H1 (cell line): Measurements from ENCODE around the gene GRB7. TPM values are rescaled to one million over a fixed set of nuclear protein-coding genes. Genes with fewer than 3 reads are reported as not detected.

Experiments used
- EZH2 ChIP-seq: fragments of 200-600 bp; sonication (generic); IDR thresholded peaks from 2 replicates; pipeline ENCODE4 v1.7.1; 2012; ENCODE audit warnings: low read depth, mild to moderate bottlenecking, moderate library complexity, low read length, inconsistent platforms; ENCODE audit not compliant: severe bottlenecking
- KDM4A ChIP-seq: IDR thresholded peaks from one replicate; pipeline ENCODE4 v1.7.1; 2012; ENCODE audit warnings: low read depth, mild to moderate bottlenecking, moderate library complexity, low read length, inconsistent platforms; ENCODE audit not compliant: severe bottlenecking
- SP2 ChIP-seq: IDR thresholded peaks from 2 replicates; pipeline ENCODE4 v1.6.1; 2012; ENCODE audit warnings: mild to moderate bottlenecking, low read length, inconsistent platforms
- TBP ChIP-seq: IDR thresholded peaks from 2 replicates; pipeline ENCODE4 v1.6.1; 2011; ENCODE audit warnings: low read depth, low read length, improper control_type of control experiment
- polyA plus RNA-seq, 7 experiments: library from polyadenylated mRNA; depleted of rRNA in 3 of 7; stranded (reverse) in 5 of 7; unstranded in 2 of 7; fragments of >200 nt in 5 of 7; fragments of 200-250 nt in 2 of 7; gene quantifications; 1 replicate in 5 of 7; 2 replicates in 1 of 7; 4 replicates in 1 of 7; pipeline versions ENCODE4 v1.2.1 to v1.2.3, GENCODE V29; 2011 to 2013; ENCODE audit warnings: missing spikeins in 2 of 7, mixed read lengths in 2 of 7
- total RNA-seq: library from RNA; stranded (reverse); fragmentation: NEBNext Ultra II Directional; extraction: Animal tissue kit (Norgen Biotek cat#: 25700); gene quantifications from 2 replicates; pipeline ENCODE4 v1.2.1, GENCODE V29; 2021
- TF ChIP-seq, protein P1 (sequence below): fragments of 300-600 bp; sonication (generic); IDR thresholded peaks from 2 replicates; pipeline ENCODE4 v1.7.1; 2012; ENCODE audit warnings: low read length, moderate library complexity, mild to moderate bottlenecking, inconsistent platforms; ENCODE audit not compliant: insufficient replicate concordance

Gene GRB7
- total and polyA plus RNA-seq, 2 of the 8 experiments (the other 6 are each of a cell fraction or from before 2014, with no cell fraction given) = 32.2 to 41.5 TPM

DNA sequence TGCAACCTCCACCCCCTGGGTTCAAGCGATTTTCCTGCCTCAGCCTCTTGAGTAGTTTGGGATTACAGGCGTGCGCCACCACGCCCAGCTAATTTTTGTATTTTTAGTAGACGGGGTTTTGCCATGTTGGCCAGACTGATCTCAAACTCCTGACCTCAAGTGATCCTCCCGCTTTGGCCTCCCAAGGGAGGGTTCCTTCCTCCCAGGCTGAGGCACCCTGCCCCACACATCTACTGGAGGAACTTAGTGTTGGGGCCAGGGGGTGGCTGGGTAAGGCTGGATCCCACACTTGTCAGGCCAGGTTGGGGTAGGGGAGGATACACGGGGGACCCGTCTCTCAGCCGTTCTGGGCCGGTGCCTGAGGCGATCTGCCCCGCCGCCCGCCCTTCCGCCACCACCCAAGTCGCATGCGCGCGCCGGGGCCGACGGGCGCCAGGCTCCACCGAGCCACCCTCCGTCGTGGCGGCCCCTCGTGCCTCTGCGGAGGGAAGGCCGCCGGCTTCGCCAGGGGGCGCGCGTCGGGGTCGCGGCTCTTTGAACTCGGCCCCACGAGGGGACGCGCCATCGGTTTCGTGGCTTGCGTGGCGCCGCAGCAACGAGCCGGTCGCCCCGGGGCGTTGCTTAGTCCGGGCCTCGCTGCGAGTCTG is 15.9 kb downstream of the GRB7 start (continued):
- TF ChIP-seq, protein P1, sequence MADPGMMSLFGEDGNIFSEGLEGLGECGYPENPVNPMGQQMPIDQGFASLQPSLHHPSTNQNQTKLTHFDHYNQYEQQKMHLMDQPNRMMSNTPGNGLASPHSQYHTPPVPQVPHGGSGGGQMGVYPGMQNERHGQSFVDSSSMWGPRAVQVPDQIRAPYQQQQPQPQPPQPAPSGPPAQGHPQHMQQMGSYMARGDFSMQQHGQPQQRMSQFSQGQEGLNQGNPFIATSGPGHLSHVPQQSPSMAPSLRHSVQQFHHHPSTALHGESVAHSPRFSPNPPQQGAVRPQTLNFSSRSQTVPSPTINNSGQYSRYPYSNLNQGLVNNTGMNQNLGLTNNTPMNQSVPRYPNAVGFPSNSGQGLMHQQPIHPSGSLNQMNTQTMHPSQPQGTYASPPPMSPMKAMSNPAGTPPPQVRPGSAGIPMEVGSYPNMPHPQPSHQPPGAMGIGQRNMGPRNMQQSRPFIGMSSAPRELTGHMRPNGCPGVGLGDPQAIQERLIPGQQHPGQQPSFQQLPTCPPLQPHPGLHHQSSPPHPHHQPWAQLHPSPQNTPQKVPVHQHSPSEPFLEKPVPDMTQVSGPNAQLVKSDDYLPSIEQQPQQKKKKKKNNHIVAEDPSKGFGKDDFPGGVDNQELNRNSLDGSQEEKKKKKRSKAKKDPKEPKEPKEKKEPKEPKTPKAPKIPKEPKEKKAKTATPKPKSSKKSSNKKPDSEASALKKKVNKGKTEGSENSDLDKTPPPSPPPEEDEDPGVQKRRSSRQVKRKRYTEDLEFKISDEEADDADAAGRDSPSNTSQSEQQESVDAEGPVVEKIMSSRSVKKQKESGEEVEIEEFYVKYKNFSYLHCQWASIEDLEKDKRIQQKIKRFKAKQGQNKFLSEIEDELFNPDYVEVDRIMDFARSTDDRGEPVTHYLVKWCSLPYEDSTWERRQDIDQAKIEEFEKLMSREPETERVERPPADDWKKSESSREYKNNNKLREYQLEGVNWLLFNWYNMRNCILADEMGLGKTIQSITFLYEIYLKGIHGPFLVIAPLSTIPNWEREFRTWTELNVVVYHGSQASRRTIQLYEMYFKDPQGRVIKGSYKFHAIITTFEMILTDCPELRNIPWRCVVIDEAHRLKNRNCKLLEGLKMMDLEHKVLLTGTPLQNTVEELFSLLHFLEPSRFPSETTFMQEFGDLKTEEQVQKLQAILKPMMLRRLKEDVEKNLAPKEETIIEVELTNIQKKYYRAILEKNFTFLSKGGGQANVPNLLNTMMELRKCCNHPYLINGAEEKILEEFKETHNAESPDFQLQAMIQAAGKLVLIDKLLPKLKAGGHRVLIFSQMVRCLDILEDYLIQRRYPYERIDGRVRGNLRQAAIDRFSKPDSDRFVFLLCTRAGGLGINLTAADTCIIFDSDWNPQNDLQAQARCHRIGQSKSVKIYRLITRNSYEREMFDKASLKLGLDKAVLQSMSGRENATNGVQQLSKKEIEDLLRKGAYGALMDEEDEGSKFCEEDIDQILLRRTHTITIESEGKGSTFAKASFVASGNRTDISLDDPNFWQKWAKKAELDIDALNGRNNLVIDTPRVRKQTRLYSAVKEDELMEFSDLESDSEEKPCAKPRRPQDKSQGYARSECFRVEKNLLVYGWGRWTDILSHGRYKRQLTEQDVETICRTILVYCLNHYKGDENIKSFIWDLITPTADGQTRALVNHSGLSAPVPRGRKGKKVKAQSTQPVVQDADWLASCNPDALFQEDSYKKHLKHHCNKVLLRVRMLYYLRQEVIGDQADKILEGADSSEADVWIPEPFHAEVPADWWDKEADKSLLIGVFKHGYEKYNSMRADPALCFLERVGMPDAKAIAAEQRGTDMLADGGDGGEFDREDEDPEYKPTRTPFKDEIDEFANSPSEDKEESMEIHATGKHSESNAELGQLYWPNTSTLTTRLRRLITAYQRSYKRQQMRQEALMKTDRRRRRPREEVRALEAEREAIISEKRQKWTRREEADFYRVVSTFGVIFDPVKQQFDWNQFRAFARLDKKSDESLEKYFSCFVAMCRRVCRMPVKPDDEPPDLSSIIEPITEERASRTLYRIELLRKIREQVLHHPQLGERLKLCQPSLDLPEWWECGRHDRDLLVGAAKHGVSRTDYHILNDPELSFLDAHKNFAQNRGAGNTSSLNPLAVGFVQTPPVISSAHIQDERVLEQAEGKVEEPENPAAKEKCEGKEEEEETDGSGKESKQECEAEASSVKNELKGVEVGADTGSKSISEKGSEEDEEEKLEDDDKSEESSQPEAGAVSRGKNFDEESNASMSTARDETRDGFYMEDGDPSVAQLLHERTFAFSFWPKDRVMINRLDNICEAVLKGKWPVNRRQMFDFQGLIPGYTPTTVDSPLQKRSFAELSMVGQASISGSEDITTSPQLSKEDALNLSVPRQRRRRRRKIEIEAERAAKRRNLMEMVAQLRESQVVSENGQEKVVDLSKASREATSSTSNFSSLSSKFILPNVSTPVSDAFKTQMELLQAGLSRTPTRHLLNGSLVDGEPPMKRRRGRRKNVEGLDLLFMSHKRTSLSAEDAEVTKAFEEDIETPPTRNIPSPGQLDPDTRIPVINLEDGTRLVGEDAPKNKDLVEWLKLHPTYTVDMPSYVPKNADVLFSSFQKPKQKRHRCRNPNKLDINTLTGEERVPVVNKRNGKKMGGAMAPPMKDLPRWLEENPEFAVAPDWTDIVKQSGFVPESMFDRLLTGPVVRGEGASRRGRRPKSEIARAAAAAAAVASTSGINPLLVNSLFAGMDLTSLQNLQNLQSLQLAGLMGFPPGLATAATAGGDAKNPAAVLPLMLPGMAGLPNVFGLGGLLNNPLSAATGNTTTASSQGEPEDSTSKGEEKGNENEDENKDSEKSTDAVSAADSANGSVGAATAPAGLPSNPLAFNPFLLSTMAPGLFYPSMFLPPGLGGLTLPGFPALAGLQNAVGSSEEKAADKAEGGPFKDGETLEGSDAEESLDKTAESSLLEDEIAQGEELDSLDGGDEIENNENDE = no peak
- TF ChIP-seq SP2 (no peak), KDM4A (no peak), TBP (no peak), EZH2 (no peak)
